Right lobe of liver (tissue), 6 donors: Measurements from ENCODE around the gene LIMK1. TPM values are rescaled to one million over a fixed set of nuclear protein-coding genes. Genes with fewer than 3 reads are reported as not detected.
A peak's percentile ranks its signal among the peaks of the same experiment; 100 is the strongest.

Experiments used
- ATAC-seq, 4 donors: fragments of 200-7000 bp; cut with Tn5 transposase; one replicate each; pipeline ENCODE4 v1.9.1; 2020; ENCODE audit warnings: mild to moderate bottlenecking in 4 of 4, moderate library complexity in 4 of 4
- DNase-seq, 3 donors: peaks; one replicate each; pipeline ENCODE4 v3.0.0-alpha.2; 2020
- H3K27ac ChIP-seq, 3 donors: fragments of 200-600 bp; one replicate each; pipeline ENCODE4 v1.8.0; 2022
- H3K27me3 ChIP-seq, 2 donors: fragments of 200-600 bp; one replicate each; pipeline ENCODE4 v1.8.0; 2022
- H3K36me3 ChIP-seq, 4 donors: fragments of 200-600 bp; sonication (generic) in 1 of 4; one replicate each; pipeline versions ENCODE4 v1.5.1 to v1.8.0; 2017 to 2022; ENCODE audit warnings: control low read depth in 1 of 4
- H3K4me1 ChIP-seq, 4 donors: fragments of 200-600 bp; sonication (generic) in 1 of 4; one replicate each; pipeline versions ENCODE4 v1.5.1 to v1.8.0; 2017 to 2022; ENCODE audit warnings: control low read depth in 1 of 4
- H3K4me3 ChIP-seq, 3 donors: fragments of 200-600 bp; one replicate each; pipeline ENCODE4 v1.8.0; 2022
- H3K9me3 ChIP-seq, 4 donors: fragments of 200-600 bp; sonication (generic) in 1 of 4; one replicate each; pipeline versions ENCODE4 v1.5.1 to v1.8.0; 2017 to 2022; ENCODE audit warnings: control low read depth in 1 of 4
- CTCF ChIP-seq, 4 donors: fragments of 200-600 bp in 3 of 4; fragments of 450-650 bp in 1 of 4; IDR thresholded peaks; one replicate each; pipeline versions ENCODE4 v1.5.1 to v1.8.0; 2016 to 2022; ENCODE audit warnings: antibody characterized with exemption in 4 of 4, mild to moderate bottlenecking in 2 of 4
- POLR2A ChIP-seq: fragments of 450-650 bp; IDR thresholded peaks from one replicate; pipeline ENCODE4 v1.6.1; 2017; ENCODE audit warnings: antibody characterized with exemption, mild to moderate bottlenecking
- WGBS: methylation state at CpG from one replicate; pipeline ENCODE4 v1.1.6; 2018; ENCODE audit warnings: low coverage, low lambda C conversion rate; ENCODE audit not compliant: insufficient coverage; ENCODE audit errors: missing lambda C conversion rate; 5-methylcytosine and 5-hydroxymethylcytosine counted together
- intact Hi-C, 2 donors: fragments of 100-400 bp; cut with DNase I; formaldehyde crosslinking; loops; one replicate each; pipeline versions ENCODE4 v1.11.2 to v1.14.1; 2022
- long read RNA-seq: library from polyadenylated mRNA; unstranded; transcript quantifications from one replicate; pipeline ENCODE4 v2.0.0, GENCODE V29; 2019
- total RNA-seq, 6 experiments: library from RNA; depleted of rRNA in 2 of 6; stranded (reverse); fragments of >200 nt in 2 of 6; fragmentation: NEBNext Ultra II Directional in 3 of 6; extraction: Animal tissue kit (Norgen Biotek cat#: 25700) in 3 of 6; gene quantifications; one replicate each; pipeline versions ENCODE4 v1.1.0 to v1.2.4, GENCODE V29; 2016 to 2023
- donor health status: DM: no; HTN: yes; CAD: no.
- donor health status: DM: no; HTN: no; CAD: no.
- donor health status: DM: no; HTN: no; CAD: no.
- donor health status: DM: no; HTN: yes; CAD: no.
- donor health status: DM: no; HTN: yes; CAD: no.

The LIMK1 gene
- total RNA-seq = 1 to 10 TPM; 3.1 to 9.9 (median 5.8) TPM
- long read RNA-seq = 0 reads

GRCh38 chr7:74083117-74083876 lies at the start of gene LIMK1:
TSS of gene LIMK1 (plus strand) at chr7:74083804. CDS start at chr7:74083991, 187 bp downstream.
- Histone ChIP-seq H3K36me3 (no peaks in the 10 kb centered on the region), H3K4me3 (peak within 1 kb of the TSS; percentile 56 to 69 (median 65)), H3K27me3 (no peaks in the 10 kb centered on the region), H3K4me1 (peaks cover 0 to 12% (median 0%) of the 10 kb centered on the region in 4 donors), H3K9me3 (no peaks in the 10 kb centered on the region), H3K27ac (no peak within 1 kb of the TSS)
- intact Hi-C loops = loop anchor here in 1 of 2 donors (10.0 kb wide), 1 partner anchor 92 kb away; the partner anchor contains the start of gene EIF4H
- DNase-seq (peak; percentile 82 to 85 (median 84)), ATAC-seq (peak; percentile 93 to 99 (median 96))
- TF ChIP-seq CTCF (IDR thresholded peaks at IDR 0.05) = no peak
- TF ChIP-seq POLR2A = no peak
- 92% methylated on average over 2 of the region's 71 CpGs for WGBS

- 60% methylated on average over 1 of the region's 8 CpGs for whole genome bisulfite sequencing
- ATAC-seq = no peak
- no peak for TF ChIP-seq CTCF (IDR thresholded peaks at IDR 0.05)
- Histone ChIP-seq H3K9me3 (no peaks in the 10 kb centered on the region), H3K27me3 (no peaks in the 10 kb centered on the region), H3K36me3 (no peaks in the 10 kb centered on the region), H3K4me3 (no peak overlapping the region), H3K4me1 (no peaks in the 10 kb centered on the region), H3K27ac (no peak overlapping the region)
- no peak for DNase-seq
- intact Hi-C loops = no loop called here
These were observed 46.0 kb upstream of the LIMK1 start for GRCh38 chr7:74037609-74038008.

- Histone ChIP-seq H3K9me3 (no peaks in the 10 kb centered on the region), H3K4me3 (no peak overlapping the region), H3K36me3 (no peaks in the 10 kb centered on the region), H3K4me1 (no peaks in the 10 kb centered on the region), H3K27me3 (no peaks in the 10 kb centered on the region), H3K27ac (no peak overlapping the region)
- intact Hi-C loops = no loop called here
- WGBS = 57% methylated on average over 8 of the region's 16 CpGs
- DNase-seq (no peak), ATAC-seq (no peak)
- TF ChIP-seq POLR2A (no peak), CTCF (IDR thresholded peaks at IDR 0.05) (no peak)
These were observed 45.2 kb upstream of the LIMK1 start for GRCh38 chr7:74038194-74038961.

- no peak for ATAC-seq
- Histone ChIP-seq H3K4me3 (no peak overlapping the region), H3K4me1 (no peaks in the 10 kb centered on the region), H3K27ac (no peak overlapping the region), H3K9me3 (no peaks in the 10 kb centered on the region), H3K27me3 (no peaks in the 10 kb centered on the region), H3K36me3 (no peaks in the 10 kb centered on the region)
- WGBS = 67% methylated on average over 3 of the region's 11 CpGs
- DNase-seq = peak in 1 of 3 donors; percentile 14
- intact Hi-C loops = no loop called here
- TF ChIP-seq CTCF (IDR thresholded peaks at IDR 0.05) = no peak
- TF ChIP-seq POLR2A = no peak
These were observed 44.3 kb upstream of the LIMK1 start for GRCh38 chr7:74039337-74039736.
